Pons (tissue), 1 donor: ENCODE measurements around the gene CLN3.
"Not testable (repeated sequence)": the region's sequence is repeated elsewhere in the genome, so short reads cannot be mapped to it uniquely, and the experiment has no call there.

Experiments used
- DNase-seq: peaks from one replicate; pipeline ENCODE4 v3.0.0-alpha.2; 2016; ENCODE audit warnings: low spot score

CLN3 gene

GRCh38 chr16:28491970-28492474 is at the start of gene CLN3:
TSS of gene CLN3 (minus strand) at chr16:28492074. CDS start at chr16:28491759, 315 bp downstream.
- DNase-seq = peak; percentile 95

DNA sequence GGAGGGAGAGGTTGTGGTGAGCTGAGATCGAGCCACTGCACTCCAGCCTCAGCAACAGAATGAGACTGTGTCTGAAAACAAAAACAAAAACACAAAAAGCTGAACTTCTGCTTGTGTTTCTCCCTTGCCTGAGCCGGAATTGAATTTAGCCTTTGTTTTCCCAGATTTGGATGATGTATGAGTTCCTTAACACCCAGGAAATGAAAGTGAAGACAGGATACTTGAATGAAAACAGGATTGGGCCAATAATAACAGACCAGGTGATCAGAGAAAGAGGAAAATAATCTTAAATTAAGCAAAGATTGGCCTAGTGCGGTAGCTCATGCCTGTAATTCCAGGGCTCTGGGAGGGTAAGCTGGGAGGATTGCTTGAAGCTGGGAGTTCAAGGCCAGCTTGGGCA is 48.5 kb upstream of the CLN3 start:
- DNase-seq = no peak

DNA sequence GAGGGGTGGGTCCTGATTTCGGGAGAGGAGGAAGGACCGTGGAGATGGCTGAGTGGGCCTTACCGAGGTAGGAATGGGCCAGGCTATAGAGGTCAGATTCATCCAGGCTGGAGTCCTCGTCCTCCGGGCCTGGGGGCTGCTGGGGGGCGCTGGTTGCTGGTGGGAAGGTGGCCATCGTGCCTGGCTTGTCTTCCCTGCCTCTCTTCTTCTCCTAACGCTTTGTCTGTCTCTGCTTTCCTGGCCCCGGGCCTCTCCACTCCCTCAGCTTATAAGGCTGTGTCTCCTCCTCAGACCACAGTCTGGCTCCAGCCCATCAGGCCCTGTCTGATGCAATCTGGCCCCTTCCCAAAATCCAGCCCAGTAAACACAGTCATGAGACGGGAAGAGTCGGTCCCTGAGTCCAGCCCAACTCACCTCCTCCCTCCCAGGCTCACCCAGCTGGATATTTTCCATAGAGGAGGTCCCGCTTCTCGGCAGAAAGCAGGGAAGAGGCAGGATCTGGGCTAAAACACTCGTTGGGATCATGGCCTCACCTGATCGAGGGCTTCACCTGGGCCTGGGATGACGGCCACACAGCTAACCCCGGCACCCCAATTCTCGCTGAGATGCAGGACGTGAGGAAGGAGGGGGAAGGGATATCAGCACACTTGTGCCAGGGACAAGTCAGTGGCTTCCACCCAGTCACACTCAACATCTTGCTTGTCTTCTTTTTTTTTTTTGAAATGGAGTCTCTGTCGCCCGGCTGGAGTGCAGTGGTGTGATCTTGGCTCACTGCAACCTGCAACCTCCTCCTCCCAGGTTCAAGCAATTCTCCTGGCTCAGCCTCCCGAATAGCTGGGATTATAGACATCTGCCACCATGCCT is 47.1 kb upstream of the CLN3 start, which contains the start of gene NUPR1:
TSS of gene NUPR1 (minus strand) at position 242 of the 864 bp plus-strand sequence. CDS start at position 175, 67 bp downstream.
- DNase-seq = peak; percentile 86

DNA sequence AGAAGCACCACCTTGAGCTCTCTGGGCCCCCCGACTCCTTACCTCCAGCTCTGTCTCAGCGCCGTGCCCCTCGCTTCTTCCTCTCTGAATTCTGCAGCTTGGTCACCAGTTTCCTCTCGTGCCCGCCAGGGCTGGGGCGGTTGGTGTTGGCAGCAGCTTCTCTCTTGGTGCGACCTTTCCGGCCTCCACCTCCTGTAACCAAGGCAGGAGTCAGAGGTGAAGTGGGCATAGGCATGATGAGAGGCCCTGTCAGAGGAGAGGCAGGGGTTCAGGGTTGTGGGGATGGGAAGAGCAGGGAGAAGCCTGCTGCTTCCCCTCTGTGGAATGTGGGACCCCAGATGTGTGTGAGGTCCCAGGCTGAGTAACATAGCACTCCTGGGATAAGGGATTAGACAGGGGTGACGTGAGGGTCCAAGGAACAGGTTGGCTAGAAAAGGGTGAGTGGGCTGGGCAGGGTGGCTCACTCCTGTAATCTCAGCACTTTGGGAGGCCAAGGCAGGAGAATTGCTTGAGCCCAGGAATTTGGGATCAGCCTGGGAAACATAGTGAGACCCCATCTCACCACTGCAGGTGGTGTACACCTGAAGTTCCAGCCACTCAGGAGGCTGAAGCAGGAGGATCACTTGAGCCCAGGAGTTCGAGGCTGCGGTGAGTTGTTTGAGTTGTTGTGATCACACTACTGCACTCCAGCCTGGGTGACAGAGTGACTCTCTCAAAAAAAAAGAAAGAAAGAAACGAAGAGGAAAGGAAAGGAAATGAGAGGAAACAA is 46.3 kb upstream of the CLN3 start:
- no peak for DNase-seq

DNA sequence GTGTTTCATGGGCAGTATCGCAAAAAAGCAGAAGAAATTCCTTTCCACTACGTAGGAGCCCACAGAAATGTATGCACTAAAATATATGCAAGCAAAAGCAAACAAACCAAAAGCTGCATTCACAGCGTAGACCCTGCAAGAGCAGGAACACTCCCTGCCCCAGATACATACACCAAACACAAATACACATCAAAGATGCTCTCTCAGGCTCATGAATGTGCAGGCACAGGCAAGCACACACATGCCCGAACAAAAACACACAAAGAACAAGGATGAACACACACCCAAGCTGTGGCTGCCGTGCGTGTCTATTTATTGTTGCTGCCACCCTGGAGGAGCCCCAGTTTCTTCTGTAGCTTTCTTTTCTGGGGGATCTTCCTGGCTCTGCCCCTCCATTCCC is 45.2 kb upstream of the CLN3 start:
- no peak for DNase-seq

DNA sequence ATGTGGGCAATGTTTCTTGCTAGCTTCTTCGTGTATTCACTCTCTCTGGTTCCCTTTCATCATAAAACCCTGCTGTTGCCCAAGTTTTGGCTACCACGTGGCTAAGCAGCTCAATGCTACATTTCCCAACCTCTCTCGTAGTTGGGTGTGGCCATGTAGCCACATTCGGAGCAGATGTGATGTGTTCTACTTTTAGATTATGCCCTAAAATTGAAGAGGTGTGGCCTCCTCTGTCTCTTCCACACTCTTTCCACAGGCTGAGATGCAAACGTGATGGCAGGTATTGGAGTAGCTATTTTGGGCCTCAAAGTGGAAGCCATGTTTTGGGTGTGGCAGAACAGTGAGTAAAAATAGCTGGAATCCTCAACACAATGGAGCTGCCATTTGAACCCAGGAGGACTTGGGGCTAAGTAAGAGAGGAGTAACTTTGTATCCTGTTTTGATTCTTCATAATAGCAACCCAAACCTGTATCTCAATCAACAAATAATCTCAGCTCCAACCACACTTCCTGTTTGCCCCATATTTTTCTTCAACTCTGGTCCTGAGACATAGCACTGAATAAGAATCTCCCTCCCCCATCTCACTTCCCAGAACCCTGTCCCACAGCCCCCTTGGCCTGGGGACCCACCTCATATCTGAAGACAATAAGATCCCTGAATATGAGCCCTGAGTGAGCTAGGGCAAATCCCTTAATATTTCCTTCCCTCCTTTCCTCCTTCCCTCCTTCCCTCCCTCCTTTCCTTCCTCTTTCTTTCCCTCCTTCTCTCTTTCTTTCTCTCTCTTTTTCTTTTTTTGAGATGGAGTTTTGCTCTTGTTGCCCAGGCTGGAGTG is 42.9 kb upstream of the CLN3 start:
- peak; percentile 31 for DNase-seq

DNA sequence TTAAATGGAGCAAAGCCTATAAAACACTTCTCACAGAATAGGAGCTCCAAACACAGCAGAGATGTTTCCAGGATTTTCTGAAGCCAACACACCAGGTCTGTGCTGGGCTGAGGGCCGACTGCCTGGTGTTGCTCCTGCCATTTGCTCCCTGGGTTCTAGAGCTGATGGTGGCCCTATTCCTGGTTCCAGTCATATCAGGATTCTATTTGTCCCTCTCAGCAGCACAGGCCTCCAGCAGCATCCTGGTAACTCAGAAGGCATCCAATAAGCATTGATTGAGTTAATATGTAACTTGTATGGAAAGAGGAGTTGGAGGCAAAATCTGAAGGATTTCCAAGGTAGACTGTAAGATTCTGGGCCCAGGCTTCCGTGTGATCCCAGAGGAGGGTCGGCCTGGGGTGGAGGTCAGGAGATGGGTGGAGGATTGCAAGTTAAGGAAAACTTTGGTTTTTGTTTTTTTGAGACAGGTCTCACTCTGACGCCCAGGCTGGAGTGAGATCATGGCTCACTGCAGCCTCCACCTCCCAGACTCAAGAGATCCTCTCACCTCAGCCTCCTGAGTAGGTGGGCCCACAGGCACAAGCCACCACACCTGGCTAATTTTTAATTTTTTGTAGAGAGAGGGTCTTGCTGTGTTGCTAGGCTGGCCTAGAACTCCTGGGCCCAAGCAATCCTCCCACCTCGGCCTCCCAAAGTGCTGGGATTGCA is 41.2 kb upstream of the CLN3 start:
- no peak for DNase-seq

GRCh38 chr16:28531777-28532744 is 40.2 kb upstream of the CLN3 start:
- DNase-seq = no peak

- no peak for DNase-seq
These were observed 37.2 kb upstream of the CLN3 start for GRCh38 chr16:28529124-28529523.

- DNase-seq = no peak
These were observed 36.6 kb upstream of the CLN3 start for GRCh38 chr16:28528463-28528867.

GRCh38 chr16:28527985-28528384 is 36.1 kb upstream of the CLN3 start:
- DNase-seq = no peak

DNA sequence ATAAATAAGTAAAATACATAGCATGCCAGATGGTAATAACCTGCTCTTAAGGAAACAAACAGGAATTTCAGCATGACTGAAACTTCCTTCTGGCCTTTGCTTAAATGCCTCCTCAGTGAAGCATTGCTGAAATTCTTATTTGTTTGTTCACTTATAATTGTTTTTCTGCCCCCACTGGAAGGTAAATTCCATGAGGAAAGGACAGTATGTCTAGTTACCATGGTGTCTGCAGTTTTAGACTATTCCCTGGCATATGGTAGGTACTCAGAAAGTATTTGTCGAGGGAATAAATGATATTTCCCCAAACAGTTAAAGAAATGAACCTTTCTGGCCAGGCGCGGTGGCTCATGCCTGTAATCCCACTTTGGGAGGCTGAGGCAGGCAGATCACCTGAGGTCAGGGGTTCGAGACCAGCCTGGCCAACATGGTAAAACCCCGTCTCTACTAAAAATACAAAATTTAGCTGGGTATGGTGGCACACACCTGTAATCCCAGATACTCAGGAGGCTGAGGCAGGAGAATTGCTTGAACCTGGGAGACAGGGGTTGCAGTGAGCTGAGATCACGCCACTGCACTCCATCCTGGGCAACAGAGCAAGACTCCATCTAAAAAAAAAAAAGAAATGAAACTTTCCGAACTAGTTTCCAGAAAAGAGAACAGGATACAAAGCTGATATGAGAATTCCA is 35.4 kb upstream of the CLN3 start:
- not testable (repeated sequence) for DNase-seq

- DNase-seq = no peak
These were observed 34.6 kb upstream of the CLN3 start for GRCh38 chr16:28526201-28527099.

- no peak for DNase-seq
These were observed 32.9 kb upstream of the CLN3 start for GRCh38 chr16:28524681-28525171.

DNA sequence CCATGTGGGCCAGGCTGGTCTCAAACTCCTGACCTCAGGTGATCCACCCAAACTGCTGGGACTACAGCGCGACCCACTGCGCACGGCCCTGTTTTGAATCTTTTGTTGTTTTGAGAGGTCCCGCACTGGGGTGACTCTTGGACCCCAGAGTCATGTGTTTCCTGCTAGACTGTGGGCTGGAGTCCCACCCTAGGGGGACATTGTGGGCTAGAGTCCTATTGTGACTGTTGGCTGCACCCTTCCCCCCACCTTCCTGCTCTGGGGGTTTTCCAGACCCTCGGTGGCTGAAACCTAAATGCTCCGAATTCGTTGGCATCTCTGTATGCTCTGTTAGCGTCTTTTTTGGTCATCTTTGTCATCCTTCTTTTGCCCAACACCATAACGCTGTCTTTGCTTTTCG is 30.9 kb upstream of the CLN3 start:
- DNase-seq = no peak

DNA sequence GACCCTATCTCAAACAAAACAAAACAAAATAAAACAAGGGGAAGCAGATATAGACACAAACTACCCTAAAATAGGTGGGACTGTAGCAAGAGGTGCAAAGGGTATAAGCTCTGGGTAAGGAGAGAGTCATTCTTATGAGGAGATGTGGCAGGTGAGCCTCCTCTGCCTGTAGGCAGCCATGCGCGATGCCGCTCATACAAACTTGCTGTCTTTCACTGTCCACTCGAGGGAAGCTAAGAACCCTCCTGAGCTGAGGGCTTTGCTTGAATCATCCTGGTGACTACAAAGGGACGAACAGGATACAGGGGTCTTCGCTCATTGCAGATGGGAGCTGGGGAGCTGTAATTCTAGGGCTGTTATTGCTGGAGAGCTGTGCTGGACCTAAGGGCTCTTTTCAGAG is 29.6 kb upstream of the CLN3 start:
- DNase-seq = no peak

DNA sequence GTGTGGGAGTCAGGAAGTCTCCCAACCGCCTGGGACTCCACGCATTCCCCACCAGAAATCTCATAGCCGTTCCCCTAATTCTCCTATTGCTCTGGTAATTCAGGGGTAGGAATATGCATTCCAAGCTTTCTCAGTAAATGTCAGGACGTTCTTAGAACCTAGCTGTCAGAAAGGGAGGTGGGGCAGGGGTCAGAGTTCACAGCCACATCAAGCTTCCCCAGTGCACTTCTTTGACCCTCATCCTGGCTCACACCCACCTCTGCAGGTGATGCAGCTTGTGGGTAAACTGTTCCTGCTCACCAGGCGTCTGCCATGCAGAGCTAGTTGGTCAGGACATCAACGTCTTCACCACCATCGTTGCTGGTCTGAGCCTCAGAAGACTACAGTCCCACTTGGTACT is 28.8 kb upstream of the CLN3 start:
- no peak for DNase-seq

GRCh38 chr16:28514246-28514645 is 22.4 kb upstream of the CLN3 start:
- DNase-seq = no peak
